ENCODE results near the gene AK1.

Gene AK1

GRCh38 chr9:127865645-127866464, 11.6 kb downstream of the AK1 start:
- DNase-seq: peak; percentile 21

- no peak for DNase-seq
Measured at GRCh38 chr9:127863191-127863621, 14.3 kb downstream of the AK1 start.

GRCh38 chr9:127862075-127863011, 15.1 kb downstream of the AK1 start:
- DNase-seq: peak; percentile 57

GRCh38 chr9:127860779-127861178, 16.7 kb downstream of the AK1 start:
- no peak for DNase-seq

- DNase-seq: no peak
Measured at GRCh38 chr9:127860260-127860659, 17.2 kb downstream of the AK1 start.

GRCh38 chr9:127858041-127858512, 19.4 kb downstream of the AK1 start:
- DNase-seq: no peak

- no peak for DNase-seq
Measured at GRCh38 chr9:127857278-127857677, 20.2 kb downstream of the AK1 start.

GRCh38 chr9:127856729-127857116, 20.8 kb downstream of the AK1 start:
- no peak for DNase-seq

GRCh38 chr9:127856094-127856728, 21.3 kb downstream of the AK1 start:
- DNase-seq: no peak

- DNase-seq: no peak
Measured at GRCh38 chr9:127855522-127855921, 22.0 kb downstream of the AK1 start.

- no peak for DNase-seq
Measured at GRCh38 chr9:127854960-127855359, 22.5 kb downstream of the AK1 start.

GRCh38 chr9:127854184-127854806, 23.2 kb downstream of the AK1 start, which contains the start of gene ENG:
Gene ENG (minus strand): TSS chr9:127854658. CDS start chr9:127854355, 303 bp downstream.
- peak; percentile 15 for DNase-seq

- no peak for DNase-seq
Measured at GRCh38 chr9:127853312-127854183, 23.9 kb downstream of the AK1 start.

GRCh38 chr9:127852829-127853228, 24.6 kb downstream of the AK1 start:
- DNase-seq: no peak

GRCh38 chr9:127850286-127850830, 27.1 kb downstream of the AK1 start:
- no peak for DNase-seq

GRCh38 chr9:127848756-127849504, 28.5 kb downstream of the AK1 start:
- DNase-seq: no peak

- no peak for DNase-seq
Measured at GRCh38 chr9:127847833-127848755, 29.4 kb downstream of the AK1 start.

GRCh38 chr9:127847178-127847510, 30.3 kb downstream of the AK1 start:
- no peak for DNase-seq

- no peak for DNase-seq
Measured at GRCh38 chr9:127846443-127847177, 30.9 kb downstream of the AK1 start.
